Neutrophil (primary cell): ENCODE measurements around the gene SUPT20H.

Experiments used
- H3K27ac ChIP-seq: fragments of 200-600 bp; sonication (generic); 2 replicates; pipeline ENCODE4 v1.5.1; 2016; ENCODE audit warnings: mild to moderate bottlenecking, moderate library complexity
- H3K27me3 ChIP-seq: fragments of 200-600 bp; sonication (generic); 2 replicates; pipeline ENCODE4 v1.6.0; 2016; ENCODE audit warnings: mild to moderate bottlenecking
- H3K36me3 ChIP-seq: fragments of 200-600 bp; sonication (generic); 2 replicates; pipeline ENCODE4 v1.5.1; 2017
- H3K4me1 ChIP-seq, 2 experiments: fragments of 200-600 bp in 1 of 2; sonication (generic) in 1 of 2; 1 replicate in 1 of 2; 2 replicates in 1 of 2; pipeline versions ENCODE4 v1.5.1 to v1.6.1; 2013 to 2016; ENCODE audit warnings: low read depth in 1 of 2, low read length in 1 of 2, mild to moderate bottlenecking in 1 of 2, moderate library complexity in 1 of 2; ENCODE audit not compliant: control insufficient read depth in 1 of 2, insufficient read depth in 1 of 2
- H3K4me3 ChIP-seq, 2 experiments: fragments of 200-600 bp in 1 of 2; sonication (generic) in 1 of 2; 1 replicate in 1 of 2; 2 replicates in 1 of 2; pipeline ENCODE4 v1.5.1; 2013 to 2016; ENCODE audit warnings: low read depth in 1 of 2, low read length in 1 of 2, mild to moderate bottlenecking in 1 of 2, moderate library complexity in 1 of 2
- H3K9me3 ChIP-seq: fragments of 200-600 bp; sonication (generic); 2 replicates; pipeline ENCODE4 v1.5.1; 2016
- TF ChIP-seq, protein P1 (sequence below): fragments of 200-600 bp; sonication (generic); IDR thresholded peaks from 2 replicates; pipeline ENCODE4 v1.5.1; 2016; ENCODE audit warnings: antibody characterized with exemption

SUPT20H gene

DNA sequence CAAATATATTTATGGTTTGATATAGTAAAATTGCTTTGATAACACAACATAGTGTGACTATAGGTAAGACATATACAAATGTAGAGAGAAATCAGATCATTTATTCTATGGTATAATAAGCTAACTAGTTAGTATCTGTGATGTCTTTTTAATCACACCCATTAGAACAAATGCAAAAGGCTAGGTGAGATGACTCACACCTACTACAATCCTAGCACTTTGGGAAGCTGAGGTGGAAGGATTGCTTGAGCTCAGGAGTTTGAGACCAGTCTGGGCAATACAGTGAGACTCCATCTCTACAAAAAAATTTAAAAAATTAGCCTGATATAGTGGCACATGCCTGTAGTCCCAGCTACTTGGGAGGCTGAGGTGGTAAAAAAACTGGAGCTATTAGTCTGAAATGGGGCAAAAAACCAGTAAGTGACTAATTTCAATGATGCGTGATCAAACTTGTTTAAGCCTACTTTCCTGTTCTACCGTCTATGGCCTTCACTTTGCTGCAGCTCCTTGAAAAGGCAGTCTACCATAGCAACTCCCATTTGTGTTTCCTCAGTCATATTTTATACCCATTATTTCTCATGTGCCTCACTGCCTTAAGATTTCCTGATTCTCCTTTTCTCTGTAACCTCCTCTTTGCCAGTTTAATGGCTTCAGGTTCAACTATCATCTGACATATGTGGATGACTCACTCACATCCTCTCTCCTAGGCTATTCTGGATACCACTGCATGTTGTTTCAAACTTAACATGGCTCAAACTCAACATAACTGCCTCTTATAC is 72.8 kb downstream of the SUPT20H start:
- Histone ChIP-seq H3K36me3 (peaks cover 75% of the 10 kb centered on the region), H3K4me1 (no peaks in the 10 kb centered on the region), H3K4me3 (no peak overlapping the region), H3K27me3 (no peaks in the 10 kb centered on the region), H3K27ac (no peak overlapping the region), H3K9me3 (no peaks in the 10 kb centered on the region)
- TF ChIP-seq, protein P1, sequence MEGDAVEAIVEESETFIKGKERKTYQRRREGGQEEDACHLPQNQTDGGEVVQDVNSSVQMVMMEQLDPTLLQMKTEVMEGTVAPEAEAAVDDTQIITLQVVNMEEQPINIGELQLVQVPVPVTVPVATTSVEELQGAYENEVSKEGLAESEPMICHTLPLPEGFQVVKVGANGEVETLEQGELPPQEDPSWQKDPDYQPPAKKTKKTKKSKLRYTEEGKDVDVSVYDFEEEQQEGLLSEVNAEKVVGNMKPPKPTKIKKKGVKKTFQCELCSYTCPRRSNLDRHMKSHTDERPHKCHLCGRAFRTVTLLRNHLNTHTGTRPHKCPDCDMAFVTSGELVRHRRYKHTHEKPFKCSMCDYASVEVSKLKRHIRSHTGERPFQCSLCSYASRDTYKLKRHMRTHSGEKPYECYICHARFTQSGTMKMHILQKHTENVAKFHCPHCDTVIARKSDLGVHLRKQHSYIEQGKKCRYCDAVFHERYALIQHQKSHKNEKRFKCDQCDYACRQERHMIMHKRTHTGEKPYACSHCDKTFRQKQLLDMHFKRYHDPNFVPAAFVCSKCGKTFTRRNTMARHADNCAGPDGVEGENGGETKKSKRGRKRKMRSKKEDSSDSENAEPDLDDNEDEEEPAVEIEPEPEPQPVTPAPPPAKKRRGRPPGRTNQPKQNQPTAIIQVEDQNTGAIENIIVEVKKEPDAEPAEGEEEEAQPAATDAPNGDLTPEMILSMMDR = no peak

DNA sequence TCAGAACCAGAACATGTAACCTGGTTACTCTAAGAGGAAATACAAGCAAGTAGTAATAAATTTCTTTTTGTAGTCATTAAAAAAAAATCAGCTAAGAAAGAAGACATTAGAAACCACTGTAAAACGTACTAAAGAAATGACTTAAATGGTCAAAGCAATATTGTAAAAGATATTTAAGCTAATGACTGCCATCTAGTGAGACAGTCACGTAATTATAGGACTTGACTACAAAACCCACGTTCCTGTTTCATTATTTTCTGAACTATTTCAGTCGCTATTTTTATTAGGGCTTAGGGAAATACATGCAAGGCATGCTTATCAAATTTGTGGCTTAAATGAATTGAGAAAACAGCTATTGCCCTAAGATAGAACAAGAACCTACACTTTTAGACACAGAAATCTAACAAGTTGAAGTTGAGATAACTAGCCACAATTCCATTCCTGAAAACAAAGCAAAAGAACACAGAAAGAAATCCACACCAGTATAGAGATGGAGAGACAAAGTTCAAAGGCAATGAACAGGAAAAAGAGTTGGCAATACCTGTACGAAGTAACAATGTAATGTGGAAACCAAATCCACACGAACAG is 78.2 kb downstream of the SUPT20H start:
- TF ChIP-seq, protein P1 = peak; percentile 34
- no peak overlapping the region for H3K4me3 ChIP-seq
- no peaks in the 10 kb centered on the region for H3K4me1 ChIP-seq
- no peaks in the 10 kb centered on the region for H3K27me3 ChIP-seq
- peaks cover 33% of the 10 kb centered on the region for H3K36me3 ChIP-seq
- H3K27ac ChIP-seq = no peak overlapping the region
- H3K9me3 ChIP-seq = no peaks in the 10 kb centered on the region

DNA sequence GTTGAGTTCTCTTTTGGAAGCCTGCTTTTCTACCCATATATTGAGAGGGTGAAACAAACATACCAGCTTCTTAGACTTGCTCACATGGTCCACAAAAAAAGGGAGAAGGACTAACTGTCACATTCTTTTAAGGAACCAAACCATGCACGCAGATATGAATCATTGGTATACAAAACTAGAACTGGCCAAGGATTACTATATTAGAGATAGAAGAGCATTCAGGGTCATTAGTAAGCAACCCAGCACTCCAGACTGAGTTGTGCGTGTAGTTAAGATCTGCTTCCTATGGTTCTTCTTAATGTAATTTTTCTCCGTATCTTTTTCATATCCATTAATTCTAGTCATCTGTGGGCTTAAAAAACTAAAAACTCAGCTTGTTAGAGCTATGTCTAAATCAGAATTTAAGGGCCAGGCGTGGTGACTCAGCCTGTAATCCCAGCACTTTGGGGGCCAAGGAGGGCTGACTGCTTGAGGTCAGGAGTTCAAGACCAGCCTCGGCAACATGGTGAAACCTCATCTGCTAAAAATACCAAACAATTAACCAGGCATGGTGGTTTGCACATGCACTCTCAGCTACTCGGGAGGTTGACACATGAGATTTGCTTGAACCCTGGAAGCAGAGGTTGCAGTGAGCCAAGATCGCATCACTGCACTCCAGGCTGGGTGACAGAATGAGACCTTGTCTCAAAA is 80.0 kb downstream of the SUPT20H start:
- Histone ChIP-seq H3K4me1 (no peaks in the 10 kb centered on the region), H3K4me3 (no peak overlapping the region), H3K27me3 (no peaks in the 10 kb centered on the region), H3K36me3 (peaks cover 18% of the 10 kb centered on the region), H3K9me3 (no peaks in the 10 kb centered on the region), H3K27ac (no peak overlapping the region)
- TF ChIP-seq, protein P1 = no peak

DNA sequence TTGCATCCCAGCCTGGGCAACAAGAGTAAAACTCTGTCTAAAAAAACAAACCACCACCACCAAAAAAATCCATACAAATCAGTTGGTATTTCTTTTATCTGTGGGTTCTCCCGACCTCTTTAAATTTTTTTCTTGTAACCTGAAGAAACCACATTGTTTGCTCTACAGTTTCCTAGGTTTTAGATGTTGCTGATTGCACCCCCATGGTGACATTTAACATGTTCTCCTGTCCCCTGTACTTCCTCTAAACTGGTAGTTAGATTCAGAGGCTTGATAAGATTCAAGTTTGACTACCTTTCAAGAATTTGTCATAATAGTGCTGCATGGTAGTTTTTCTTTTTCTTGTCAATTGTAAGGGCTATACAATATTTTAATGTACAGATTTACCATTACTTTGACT is 84.3 kb downstream of the SUPT20H start:
- Histone ChIP-seq H3K4me3 (no peak overlapping the region), H3K4me1 (no peaks in the 10 kb centered on the region), H3K36me3 (no peaks in the 10 kb centered on the region), H3K27me3 (no peaks in the 10 kb centered on the region), H3K27ac (no peak overlapping the region), H3K9me3 (no peaks in the 10 kb centered on the region)
- TF ChIP-seq, protein P1 = no peak

DNA sequence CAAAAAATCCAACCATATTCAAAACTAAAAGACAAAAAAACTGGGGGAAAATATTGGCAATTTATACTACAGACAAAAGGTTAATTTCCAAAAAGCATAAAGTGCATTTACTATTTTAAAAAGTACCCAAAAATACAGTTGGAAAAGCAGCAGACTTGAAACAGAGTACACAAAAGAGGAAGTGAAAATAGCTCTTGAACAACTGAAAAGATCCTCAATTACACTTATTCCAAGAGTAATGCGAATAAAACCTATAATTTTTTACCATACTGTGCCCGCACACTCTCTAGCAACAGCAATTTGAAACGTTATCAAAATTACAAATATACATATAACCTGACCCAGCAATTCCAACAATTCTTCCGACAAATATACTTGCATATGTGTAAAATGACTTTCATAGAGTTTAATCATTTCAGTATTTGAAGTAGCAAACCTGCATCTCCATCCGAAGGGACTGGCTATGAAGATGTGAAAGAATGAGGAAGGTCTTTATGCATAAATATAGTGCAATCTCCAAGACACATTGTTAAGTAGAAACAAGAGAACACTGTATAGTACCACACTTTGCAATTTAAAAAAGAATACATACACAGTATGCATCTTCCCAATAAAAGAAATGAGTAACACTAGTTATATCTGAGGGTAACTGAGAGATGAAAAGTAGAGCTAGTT is 85.7 kb downstream of the SUPT20H start:
- Histone ChIP-seq H3K4me1 (no peaks in the 10 kb centered on the region), H3K36me3 (no peaks in the 10 kb centered on the region), H3K27ac (no peak overlapping the region), H3K4me3 (no peak overlapping the region), H3K9me3 (no peaks in the 10 kb centered on the region), H3K27me3 (no peaks in the 10 kb centered on the region)
- TF ChIP-seq, protein P1 = no peak
